ENCODE data around the gene SLC9A8.
"Not testable (repeated sequence)": the region's sequence is repeated elsewhere in the genome, so short reads cannot be mapped to it uniquely, and the experiment has no call there.

Gene SLC9A8

GRCh38 chr20:49893242-49894072 lies 80.8 kb downstream of the SLC9A8 start:
- peak in 1 of 2 experiments; percentile 34 for DNase-seq (ENCODE audit: low read depth in 1 of 2, low spot score in 1 of 2)
- Histone ChIP-seq H3K27me3 (ENCODE audit: insufficient read depth, poor library complexity, severe bottlenecking) (no peaks in the 10 kb centered on the region), H3K4me3 (replicated peaks; ENCODE audit: insufficient read depth, low read length) (no peak overlapping the region), H3K27ac (replicated peaks) (no peak overlapping the region)
- TF ChIP-seq CTCF (IDR thresholded peaks at IDR 0.05; ENCODE audit: insufficient read depth, low read length): no peak
- no peak for TF ChIP-seq GABPA (IDR thresholded peaks at IDR 0.05; ENCODE audit: low read depth)
- no peak for TF ChIP-seq SPI1 (IDR thresholded peaks at IDR 0.05; ENCODE audit: borderline replicate concordance, low read depth)
- TF ChIP-seq POLR2AphosphoS5 (IDR thresholded peaks at IDR 0.05; ENCODE audit: low read depth): no peak
- TF ChIP-seq REST (IDR thresholded peaks at IDR 0.05; ENCODE audit: insufficient replicate concordance, low read depth): no peak

GRCh38 chr20:49894073-49894470 lies 81.4 kb downstream of the SLC9A8 start:
- no peak overlapping the region for H3K27ac ChIP-seq (replicated peaks)
- H3K27me3 ChIP-seq (ENCODE audit: insufficient read depth, poor library complexity, severe bottlenecking): no peaks in the 10 kb centered on the region
- no peak overlapping the region for H3K4me3 ChIP-seq (replicated peaks; ENCODE audit: insufficient read depth, low read length)
- TF ChIP-seq CTCF (IDR thresholded peaks at IDR 0.05; ENCODE audit: insufficient read depth, low read length): no peak
- no peak for TF ChIP-seq SPI1 (IDR thresholded peaks at IDR 0.05; ENCODE audit: borderline replicate concordance, low read depth)
- no peak for TF ChIP-seq POLR2AphosphoS5 (IDR thresholded peaks at IDR 0.05; ENCODE audit: low read depth)
- no peak for TF ChIP-seq REST (IDR thresholded peaks at IDR 0.05; ENCODE audit: insufficient replicate concordance, low read depth)
- no peak for TF ChIP-seq GABPA (IDR thresholded peaks at IDR 0.05; ENCODE audit: low read depth)
- no peak for DNase-seq (ENCODE audit: low read depth in 1 of 2, low spot score in 1 of 2)

- H3K27ac ChIP-seq (replicated peaks): peak overlapping the region; percentile 56; the same call in 1 of the 2 replicates
- not testable (repeated sequence) for H3K4me3 ChIP-seq (replicated peaks; ENCODE audit: insufficient read depth, low read length); H3K27me3 ChIP-seq (ENCODE audit: insufficient read depth, poor library complexity, severe bottlenecking); DNase-seq (ENCODE audit: low read depth in 1 of 2, low spot score in 1 of 2)
Observed at GRCh38 chr20:49895474-49896093, 83.0 kb downstream of the SLC9A8 start.

GRCh38 chr20:49896204-49896603 lies 83.6 kb downstream of the SLC9A8 start:
- DNase-seq (ENCODE audit: low read depth in 1 of 2, low spot score in 1 of 2): peak; percentile 65 to 86
- Histone ChIP-seq H3K27me3 (ENCODE audit: insufficient read depth, poor library complexity, severe bottlenecking) (no peaks in the 10 kb centered on the region), H3K27ac (replicated peaks) (peak overlapping the region; percentile 56), H3K4me3 (replicated peaks; ENCODE audit: insufficient read depth, low read length) (no peak overlapping the region)
- TF ChIP-seq POLR2AphosphoS5 (IDR thresholded peaks at IDR 0.05; ENCODE audit: low read depth): peak; percentile 66; the same call in 1 of the 2 replicates
- peak; percentile 34 for TF ChIP-seq REST (IDR thresholded peaks at IDR 0.05; ENCODE audit: insufficient replicate concordance, low read depth)
- TF ChIP-seq GABPA (IDR thresholded peaks at IDR 0.05; ENCODE audit: low read depth): no peak

Measured in HL-60 (cell line).